Omental fat pad (tissue), 4 donors: ENCODE results near the gene HNRNPCL4. TPM values are rescaled to one million over a fixed set of nuclear protein-coding genes. Genes with fewer than 3 reads are reported as not detected.
"Not testable (repeated sequence)": the region's sequence is repeated elsewhere in the genome, so short reads cannot be mapped to it uniquely, and the experiment has no call there.

Experiments used
- ATAC-seq: fragments of 150-250 bp; one replicate; pipeline ENCODE4 v1.9.1; 2016; ENCODE audit warnings: mild to moderate bottlenecking, moderate library complexity; ENCODE audit not compliant: low FRiP score
- DNase-seq: peaks from one replicate; pipeline ENCODE4 v3.0.0-alpha.2; 2019; ENCODE audit warnings: low spot score
- total RNA-seq, 4 donors: library from RNA; depleted of rRNA; stranded (reverse); fragments of >200 nt; gene quantifications; one replicate each; pipeline ENCODE4 v1.1.0, GENCODE V29; 2016

The HNRNPCL4 gene
- total RNA-seq = not detected

- not testable (repeated sequence) for DNase-seq, ATAC-seq
Observed at GRCh38 chr1:13165531-13165930, at the start of gene HNRNPCL4. Gene HNRNPCL4 (minus strand): TSS chr1:13165631. CDS start chr1:13165467, 164 bp downstream.

- not testable (repeated sequence) for DNase-seq, ATAC-seq
Observed at GRCh38 chr1:13208712-13209111, 43.3 kb upstream of the HNRNPCL4 start.

GRCh38 chr1:13201309-13201708 lies 35.9 kb upstream of the HNRNPCL4 start, which contains the start of gene PRAMEF13:
Gene PRAMEF13 (minus strand): TSS chr1:13201409. CDS start chr1:13199589, 1,820 bp downstream.
- DNase-seq, ATAC-seq: not testable (repeated sequence)

GRCh38 chr1:13171548-13171947 lies 6.1 kb upstream of the HNRNPCL4 start, which contains the start of gene PRAMEF9:
Gene PRAMEF9 (plus strand): TSS chr1:13171848. CDS start chr1:13175281, 3,433 bp downstream.
- not testable (repeated sequence) for DNase-seq, ATAC-seq

- ATAC-seq, DNase-seq: not testable (repeated sequence)
Observed at GRCh38 chr1:13155909-13156308, 9.5 kb downstream of the HNRNPCL4 start, which contains the start of gene PRAMEF26. Gene PRAMEF26 (minus strand): TSS chr1:13156009. CDS start chr1:13153095, 2,914 bp downstream.

GRCh38 chr1:13116754-13117153 lies 48.7 kb downstream of the HNRNPCL4 start, which contains the start of gene HNRNPCL2:
Gene HNRNPCL2 (minus strand): TSS chr1:13116854. CDS start chr1:13116400, 454 bp downstream.
- not testable (repeated sequence) for ATAC-seq, DNase-seq

Other genes starting within 250 kb of the HNRNPCL4 start
- gene PRAMEF7, start 249.0 kb downstream of the HNRNPCL4 start, total RNA-seq = not detected
- gene PRAMEF6, start 218.1 kb downstream of the HNRNPCL4 start, total RNA-seq = not detected
- gene PRAMEF27, start 109.1 kb downstream of the HNRNPCL4 start, total RNA-seq = not detected
- gene HNRNPCL3, start 104.9 kb downstream of the HNRNPCL4 start, total RNA-seq = not detected
- not detected for gene PRAMEF25, start 94.9 kb downstream of the HNRNPCL4 start, total RNA-seq
- not detected for gene HNRNPCL2, start 48.8 kb downstream of the HNRNPCL4 start, total RNA-seq
- gene PRAMEF26, start 9.6 kb downstream of the HNRNPCL4 start, total RNA-seq = not detected
- gene PRAMEF9, start 6.2 kb upstream of the HNRNPCL4 start, total RNA-seq = not detected
- not detected for gene PRAMEF13, start 35.8 kb upstream of the HNRNPCL4 start, total RNA-seq
- not detected for gene PRAMEF18, start 60.5 kb upstream of the HNRNPCL4 start, total RNA-seq
- gene PRAMEF5, start 88.6 kb upstream of the HNRNPCL4 start, total RNA-seq = not detected
- not detected for gene PRAMEF8, start 119.5 kb upstream of the HNRNPCL4 start, total RNA-seq
- not detected for gene PRAMEF33, start 137.9 kb upstream of the HNRNPCL4 start, total RNA-seq
- not detected for gene PRAMEF15, start 149.9 kb upstream of the HNRNPCL4 start, total RNA-seq
- not detected for gene PRAMEF14, start 181.5 kb upstream of the HNRNPCL4 start, total RNA-seq
- not detected for gene PRAMEF19, start 206.3 kb upstream of the HNRNPCL4 start, total RNA-seq
- gene PRAMEF17, start 224.0 kb upstream of the HNRNPCL4 start, total RNA-seq = not detected
- gene PRAMEF20, start 244.8 kb upstream of the HNRNPCL4 start, total RNA-seq = not detected